H1 (cell line): ENCODE results near the gene STIM2. TPM values are rescaled to one million over a fixed set of nuclear protein-coding genes. Genes with fewer than 3 reads are reported as not detected.

Source experiments
- CTCF ChIA-PET: fragments of 300-600 bp; sonication (Branson Sonifier 250); formaldehyde crosslinking; loops from one replicate; lab custom pipeline; 2021; ENCODE audit not compliant: partially characterized antibody; lab: Charles Lee
- POLR2A ChIA-PET: fragments of 300-600 bp; sonication (Branson Sonifier 250); formaldehyde crosslinking; loops from one replicate; lab custom pipeline; 2021; ENCODE audit warnings: inconsistent platforms; ENCODE audit not compliant: partially characterized antibody; lab: Charles Lee
- DNase-seq, 2 experiments: peaks; one replicate each; pipeline versions ENCODE4 v3.0.0 to v3.0.0-alpha.2; 2010 to 2022; ENCODE audit warnings: low spot score in 2 of 2, low read depth in 1 of 2, mixed read lengths in 1 of 2
- FAIRE-seq: peaks from 2 replicates; lab custom pipeline; 2011; peaks lifted over from hg19 to GRCh38; lab: Jason Lieb, UNC
- H2AFZ ChIP-seq: 2 replicates; pipeline ENCODE4 v1.8.1; 2012; ENCODE audit warnings: low read length, inconsistent platforms
- H2AK5ac ChIP-seq: 2 replicates; pipeline ENCODE4 v1.6.1; 2013; ENCODE audit warnings: low read depth, low read length
- H2BK120ac ChIP-seq: replicated peaks from 2 replicates; pipeline ENCODE3; 2013; ENCODE audit warnings: low read depth, low read length, inconsistent platforms
- H2BK12ac ChIP-seq: 2 replicates; pipeline ENCODE4 v1.6.1; 2013; ENCODE audit warnings: low read depth, low read length
- H2BK15ac ChIP-seq: 2 replicates; pipeline ENCODE4 v1.6.1; 2013; ENCODE audit warnings: low read length
- H2BK20ac ChIP-seq: 2 replicates; pipeline ENCODE4 v1.6.1; 2013; ENCODE audit warnings: low read length
- H2BK5ac ChIP-seq: 2 replicates; pipeline ENCODE4 v1.6.1; 2013; ENCODE audit warnings: low read depth, low read length
- H3K14ac ChIP-seq: 2 replicates; pipeline ENCODE4 v1.6.1; 2013; ENCODE audit warnings: inconsistent platforms; ENCODE audit not compliant: insufficient read length
- H3K18ac ChIP-seq: 2 replicates; pipeline ENCODE4 v1.6.1; 2013; ENCODE audit warnings: low read length; ENCODE audit errors: extremely low read depth
- H3K23ac ChIP-seq: 2 replicates; pipeline ENCODE4 v1.6.1; 2013; ENCODE audit warnings: inconsistent platforms; ENCODE audit not compliant: insufficient read length
- H3K23me2 ChIP-seq: 2 replicates; pipeline ENCODE4 v1.6.1; 2013; ENCODE audit warnings: low read depth, low read length
- H3K27ac ChIP-seq: 2 replicates; pipeline ENCODE4 v1.6.1; 2011; ENCODE audit warnings: low read depth, low read length, inconsistent platforms
- H3K27me3 ChIP-seq, 4 experiments: replicated peaks in 1 of 4; 1 replicate in 1 of 4; 2 replicates in 3 of 4; pipeline versions ENCODE4 v1.6.1 to v1.8.1; 2011 to 2013; ENCODE audit warnings: low read length in 3 of 4, mild to moderate bottlenecking in 3 of 4, inconsistent platforms in 2 of 4, mixed read lengths in 2 of 4, moderate library complexity in 1 of 4; ENCODE audit not compliant: control insufficient read depth in 3 of 4, insufficient read depth in 3 of 4; ENCODE audit errors: extremely low read depth in 1 of 4
- H3K36me3 ChIP-seq, 4 experiments: 2 replicates each; pipeline versions ENCODE4 v1.6.1 to v1.8.1; 2011 to 2013; ENCODE audit warnings: mild to moderate bottlenecking in 4 of 4, low read length in 3 of 4, moderate library complexity in 2 of 4, control low read depth in 1 of 4, inconsistent platforms in 1 of 4; ENCODE audit not compliant: insufficient read depth in 4 of 4, control insufficient read depth in 2 of 4
- H3K4ac ChIP-seq: replicated peaks from 2 replicates; pipeline ENCODE3; 2013; ENCODE audit warnings: low read length, low read depth, mixed read lengths, inconsistent platforms; ENCODE audit not compliant: insufficient read length
- H3K4me1 ChIP-seq, 4 experiments: replicated peaks in 1 of 4; 1 replicate in 1 of 4; 2 replicates in 3 of 4; pipeline versions ENCODE4 v1.6.1 to v1.8.1; 2011 to 2013; ENCODE audit warnings: low read length in 3 of 4, inconsistent platforms in 2 of 4, mixed read lengths in 1 of 4; ENCODE audit not compliant: insufficient read depth in 4 of 4, control insufficient read depth in 3 of 4
- H3K4me2 ChIP-seq, 2 experiments: 2 replicates each; pipeline versions ENCODE4 v1.6.1 to v1.8.1; 2011 to 2013; ENCODE audit warnings: low read depth in 2 of 2, low read length in 2 of 2, control low read depth in 1 of 2, inconsistent platforms in 1 of 2, mild to moderate bottlenecking in 1 of 2; ENCODE audit not compliant: insufficient read depth in 1 of 2
- H3K4me3 ChIP-seq, 4 experiments: fragments of 200-600, 300-600 bp in 1 of 4; sonication (generic), shearing (Covaris generic), sonication (Bioruptor Twin) in 1 of 4; 2 replicates each; pipeline versions ENCODE4 v1.5.1 to v1.8.1; 2011 to 2016; ENCODE audit warnings: low read length in 4 of 4, low read depth in 3 of 4, control low read depth in 2 of 4, inconsistent platforms in 2 of 4, mild to moderate bottlenecking in 2 of 4, mixed read lengths in 1 of 4, moderate library complexity in 1 of 4; ENCODE audit not compliant: insufficient read depth in 2 of 4; ENCODE audit errors: extremely low read depth in 1 of 4
- H3K56ac ChIP-seq: replicated peaks from 2 replicates; pipeline ENCODE3; 2013; ENCODE audit warnings: low read depth, mild to moderate bottlenecking, mixed read lengths, low read length, inconsistent platforms; ENCODE audit not compliant: insufficient read length
- H3K79me1 ChIP-seq: 2 replicates; pipeline ENCODE4 v1.6.1; 2013; ENCODE audit warnings: low read depth, low read length, control low read depth
- H3K79me2 ChIP-seq, 2 experiments: 2 replicates each; pipeline versions ENCODE4 v1.6.1 to v1.8.1; 2012 to 2013; ENCODE audit warnings: low read length in 2 of 2, mild to moderate bottlenecking in 2 of 2, inconsistent platforms in 1 of 2; ENCODE audit not compliant: insufficient read depth in 2 of 2, control insufficient read depth in 1 of 2
- H3K9ac ChIP-seq, 4 experiments: replicated peaks in 1 of 4; 1 replicate in 1 of 4; 2 replicates in 3 of 4; pipeline versions ENCODE4 v1.6.1 to v1.8.1; 2011 to 2013; ENCODE audit warnings: low read depth in 3 of 4, low read length in 3 of 4, control low read depth in 2 of 4, mild to moderate bottlenecking in 2 of 4, moderate library complexity in 2 of 4, inconsistent platforms in 1 of 4; ENCODE audit errors: extremely low read depth in 1 of 4
- H3K9me3 ChIP-seq, 2 experiments: 2 replicates each; pipeline versions ENCODE4 v1.6.1 to v1.8.1; 2012 to 2013; ENCODE audit warnings: mild to moderate bottlenecking in 2 of 2, moderate library complexity in 2 of 2, control low read depth in 1 of 2, inconsistent platforms in 1 of 2, low read depth in 1 of 2, low read length in 1 of 2, mixed read lengths in 1 of 2; ENCODE audit not compliant: insufficient read depth in 2 of 2
- H4K20me1 ChIP-seq, 2 experiments: replicated peaks in 1 of 2; 2 replicates each; pipeline versions ENCODE3 to v1.8.1; 2011 to 2013; ENCODE audit warnings: inconsistent platforms in 2 of 2, low read length in 2 of 2, mild to moderate bottlenecking in 1 of 2; ENCODE audit not compliant: insufficient read depth in 2 of 2, control insufficient read depth in 1 of 2
- H4K5ac ChIP-seq: 2 replicates; pipeline ENCODE4 v1.6.1; 2013; ENCODE audit warnings: low read length, low read depth, mixed read lengths, inconsistent platforms; ENCODE audit not compliant: insufficient read length
- H4K8ac ChIP-seq: 2 replicates; pipeline ENCODE4 v1.8.0; 2013; ENCODE audit warnings: mild to moderate bottlenecking, moderate library complexity, low read length, inconsistent platforms; ENCODE audit not compliant: insufficient read depth; ENCODE audit errors: extremely low read depth
- H4K91ac ChIP-seq: replicated peaks from 2 replicates; pipeline ENCODE3; 2013; ENCODE audit warnings: low read length, mixed read lengths, inconsistent platforms; ENCODE audit not compliant: insufficient read length
- BCL11A ChIP-seq, 2 experiments: IDR thresholded peaks; one replicate each; pipeline ENCODE4 v1.6.1; 2011; ENCODE audit warnings: low read depth in 2 of 2, low read length in 2 of 2, mild to moderate bottlenecking in 2 of 2
- CEBPB ChIP-seq: IDR thresholded peaks from 2 replicates; pipeline ENCODE4 v1.6.1; 2012; ENCODE audit warnings: low read depth, low read length
- WGBS, 2 experiments: shearing (Covaris generic) in 1 of 2; methylation state at CpG; one replicate each; pipeline versions ENCODE4 v1.1.6 to v1.1.7; 2013 to 2015; ENCODE audit warnings: low lambda C conversion rate in 2 of 2, mixed read lengths in 2 of 2, inconsistent platforms in 1 of 2, low coverage in 1 of 2, missing lambda C conversion rate in 1 of 2; ENCODE audit not compliant: insufficient replicate concordance in 2 of 2, insufficient coverage in 1 of 2, insufficient read length in 1 of 2; ENCODE audit errors: extremely low coverage in 1 of 2, missing lambda C conversion rate in 1 of 2; 5-methylcytosine and 5-hydroxymethylcytosine counted together
- polyA plus RNA-seq, 7 experiments: library from polyadenylated mRNA; depleted of rRNA in 3 of 7; stranded (reverse) in 5 of 7; unstranded in 2 of 7; fragments of >200 nt in 5 of 7; fragments of 200-250 nt in 2 of 7; gene quantifications; 1 replicate in 5 of 7; 2 replicates in 1 of 7; 4 replicates in 1 of 7; pipeline versions ENCODE4 v1.2.1 to v1.2.3, GENCODE V29; 2011 to 2013; ENCODE audit warnings: missing spikeins in 2 of 7, mixed read lengths in 2 of 7
- total RNA-seq: library from RNA; stranded (reverse); fragmentation: NEBNext Ultra II Directional; extraction: Animal tissue kit (Norgen Biotek cat#: 25700); gene quantifications from 2 replicates; pipeline ENCODE4 v1.2.1, GENCODE V29; 2021

The STIM2 gene
- total and polyA plus RNA-seq, 2 of the 8 experiments (the other 6 are each of a cell fraction or from before 2014, with no cell fraction given) = 22.9 to 23.0 TPM

- Histone ChIP-seq H4K5ac (no peak overlapping the region), H2BK5ac (no peak overlapping the region), H4K91ac (no peak overlapping the region), H3K79me2 (no peaks in the 10 kb centered on the region), H3K56ac (no peak overlapping the region), H3K79me1 (no peaks in the 10 kb centered on the region), H4K8ac (no peak overlapping the region), H3K18ac (no peak overlapping the region), H3K9me3 (peaks cover 0 to 4% of the 10 kb centered on the region in 2 experiments; a peak in 1 of 4 replicates), H3K4ac (no peak overlapping the region), H2AFZ (no peak overlapping the region), H4K20me1 (no peaks in the 10 kb centered on the region), H2BK15ac (no peak overlapping the region), H3K23me2 (no peaks in the 10 kb centered on the region), H2BK12ac (no peak overlapping the region), H2BK120ac (no peak overlapping the region), H3K36me3 (no peaks in the 10 kb centered on the region), H3K14ac (no peak overlapping the region), H3K4me1 (no peaks in the 10 kb centered on the region), H3K27me3 (no peaks in the 10 kb centered on the region), H3K4me2 (no peak overlapping the region), H3K9ac (no peak overlapping the region), H2BK20ac (no peak overlapping the region), H3K23ac (no peak overlapping the region), H2AK5ac (no peak overlapping the region), H3K27ac (no peak overlapping the region), H3K4me3 (no peak overlapping the region)
- ChIA-PET POLR2A (no interaction called here), CTCF (no interaction called here)
- no peak for TF ChIP-seq BCL11A (IDR thresholded peaks at IDR 0.05; ENCODE audit: low read depth in 2 of 2, low read length in 2 of 2)
- TF ChIP-seq CEBPB = no peak
- DNase-seq (no peak), FAIRE-seq (no peak)
- WGBS, 2 experiments = 69% methylated on average over 1 of the region's 1 CpG; no CpG with 5 or more reads in 1 of the 2 experiments
Observed at GRCh38 chr4:27043200-27043599, 182.6 kb downstream of the STIM2 start.
